HCT116 (cell line): ENCODE data around the gene ARHGEF12. TPM values are rescaled to one million over a fixed set of nuclear protein-coding genes. Genes with fewer than 3 reads are reported as not detected.

Experiments
- ATAC-seq: fragments of 200-7000 bp; cut with Tn5 transposase; 2 replicates; pipeline ENCODE4 v1.9.1; 2020; ENCODE audit warnings: mild to moderate bottlenecking, moderate library complexity
- BruUV-seq: library from RNA; stranded (reverse); fragments of 400-500 nt; replicated peaks from 2 replicates; lab custom pipeline; 2021; lab: Mats Ljungman, UMichigan
- CTCF ChIA-PET: fragments of 300-600 bp; sonication (Branson Sonifier 250); formaldehyde crosslinking; loops from one replicate; lab custom pipeline; 2021; ENCODE audit warnings: antibody characterized with exemption; lab: Charles Lee
- POLR2A ChIA-PET: fragments of 300-600, 350-600 bp; sonication (Branson Sonifier 250); formaldehyde crosslinking; loops from one replicate; lab custom pipeline; 2021; ENCODE audit warnings: antibody characterized with exemption; lab: Charles Lee
- RAD21 ChIA-PET, 2 experiments: fragments of 300-600 bp; sonication (Branson Sonifier 250); formaldehyde crosslinking; loops; one replicate each; lab custom pipeline; 2023; ENCODE audit warnings: low total read pairs in 2 of 2; ENCODE audit not compliant: uncharacterized antibody in 2 of 2, unreplicated experiment in 2 of 2, low non-redundant PET in 1 of 2; lab: Charles Lee
- DNase-seq: peaks from one replicate; pipeline ENCODE4 v3.0.0-alpha.2; 2010; ENCODE audit warnings: low read depth, low spot score
- H2AFZ ChIP-seq: fragments of 200-600 bp; shearing (Covaris generic), sonication (generic); 2 replicates; pipeline ENCODE4 v1.6.1; 2017; ENCODE audit warnings: low read depth, mixed run types, mixed read lengths, antibody characterized with exemption, low read length; ENCODE audit not compliant: poor library complexity, severe bottlenecking
- H3K27ac ChIP-seq: 2 replicates; pipeline ENCODE4 v1.5.1; 2012; ENCODE audit warnings: low read depth, low read length
- H3K27me3 ChIP-seq: fragments of 200-600 bp; sonication (generic); 2 replicates; pipeline ENCODE4 v1.6.1; 2016; ENCODE audit warnings: mixed run types, low read length, mixed read lengths; ENCODE audit not compliant: insufficient read depth
- H3K36me3 ChIP-seq, 2 experiments: fragments of 200-500 bp in 1 of 2; fragments of 200-600 bp in 1 of 2; sonication (Bioruptor generic) in 1 of 2; sonication (generic) in 1 of 2; 2 replicates each; pipeline versions ENCODE4 v1.5.1 to v1.6.1; 2014 to 2016; ENCODE audit warnings: low read length in 2 of 2, inconsistent platforms in 1 of 2, mixed read lengths in 1 of 2, mixed run types in 1 of 2; ENCODE audit not compliant: insufficient read depth in 2 of 2, control insufficient read depth in 1 of 2
- H3K4me1 ChIP-seq, 2 experiments: fragments of 200-600 bp in 1 of 2; sonication (generic) in 1 of 2; 2 replicates each; pipeline versions ENCODE4 v1.5.1 to v1.6.1; 2012 to 2017; ENCODE audit warnings: low read length in 2 of 2, inconsistent platforms in 1 of 2, mild to moderate bottlenecking in 1 of 2, mixed read lengths in 1 of 2, mixed run types in 1 of 2, moderate library complexity in 1 of 2; ENCODE audit not compliant: insufficient read depth in 2 of 2, control insufficient read depth in 1 of 2
- H3K4me2 ChIP-seq: fragments of 200-600 bp; sonication (generic); 2 replicates; pipeline ENCODE4 v1.6.1; 2017; ENCODE audit warnings: mixed run types, low read length, mixed read lengths
- H3K4me3 ChIP-seq, 2 experiments: fragments of 200-600 bp in 1 of 2; sonication (generic) in 1 of 2; replicated peaks in 1 of 2; 2 replicates each; pipeline ENCODE4 v1.5.1; 2011 to 2016; ENCODE audit warnings: low read length in 2 of 2, control low read depth in 1 of 2, low read depth in 1 of 2, mild to moderate bottlenecking in 1 of 2, mixed read lengths in 1 of 2, mixed run types in 1 of 2
- H3K79me2 ChIP-seq: fragments of 200-600 bp; sonication (generic); 2 replicates; pipeline ENCODE4 v1.6.1; 2017; ENCODE audit warnings: mild to moderate bottlenecking, mixed run types, low read length, moderate library complexity, mixed read lengths; ENCODE audit not compliant: insufficient read depth
- H3K9ac ChIP-seq: fragments of 200-600 bp; sonication (generic); 2 replicates; pipeline ENCODE4 v1.6.1; 2016; ENCODE audit warnings: low read length, mixed read lengths
- H3K9me2 ChIP-seq: fragments of 200-600 bp; sonication (generic), shearing (Covaris generic); 2 replicates; pipeline ENCODE4 v1.6.1; 2017; ENCODE audit warnings: mixed run types, mild to moderate bottlenecking, moderate library complexity; ENCODE audit not compliant: insufficient read depth
- H3K9me3 ChIP-seq, 2 experiments: fragments of 200-500 bp in 1 of 2; fragments of 200-600 bp in 1 of 2; sonication (Bioruptor generic) in 1 of 2; sonication (generic) in 1 of 2; 2 replicates each; pipeline ENCODE4 v1.6.1; 2014 to 2017; ENCODE audit warnings: low read length in 2 of 2, mixed read lengths in 2 of 2, inconsistent platforms in 1 of 2, low read depth in 1 of 2, mild to moderate bottlenecking in 1 of 2, mixed run types in 1 of 2, moderate library complexity in 1 of 2; ENCODE audit not compliant: control insufficient read depth in 1 of 2, insufficient read depth in 1 of 2
- H4K20me1 ChIP-seq: fragments of 200-600 bp; sonication (generic), shearing (Covaris generic); 2 replicates; pipeline ENCODE4 v1.6.1; 2017; ENCODE audit warnings: mixed run types, mild to moderate bottlenecking, moderate library complexity; ENCODE audit not compliant: insufficient read depth
- ATF3 ChIP-seq: IDR thresholded peaks from 2 replicates; pipeline ENCODE4 v1.6.1; 2012
- CBX3 ChIP-seq: IDR thresholded peaks from 2 replicates; pipeline ENCODE4 v1.6.1; 2012; ENCODE audit warnings: low read depth
- CEBPB ChIP-seq: IDR thresholded peaks from 2 replicates; pipeline ENCODE4 v1.6.1; 2012; ENCODE audit warnings: low read depth
- EGR1 ChIP-seq: IDR thresholded peaks from 2 replicates; pipeline ENCODE4 v1.6.1; 2012; ENCODE audit warnings: low read depth
- ELF1 ChIP-seq: IDR thresholded peaks from 2 replicates; pipeline ENCODE4 v1.6.1; 2012; ENCODE audit warnings: low read depth, borderline replicate concordance
- EZH2 ChIP-seq: fragments of 200-600 bp; sonication (generic); IDR thresholded peaks from 2 replicates; pipeline ENCODE4 v1.6.1; 2017; ENCODE audit warnings: antibody characterized with exemption, mixed run types
- EZH2phosphoT487 ChIP-seq: fragments of 200-600 bp; IDR thresholded peaks from 2 replicates; pipeline ENCODE4 v1.6.1; 2018; ENCODE audit warnings: antibody characterized with exemption, borderline replicate concordance
- FOSL1 ChIP-seq: IDR thresholded peaks from 2 replicates; pipeline ENCODE4 v1.6.1; 2012; ENCODE audit warnings: low read depth
- JUND ChIP-seq: IDR thresholded peaks from 2 replicates; pipeline ENCODE4 v1.6.1; 2012
- MAX ChIP-seq: IDR thresholded peaks from 2 replicates; pipeline ENCODE4 v1.6.1; 2012
- POLR2A ChIP-seq: IDR thresholded peaks from 2 replicates; pipeline ENCODE4 v1.7.0; 2011; ENCODE audit warnings: borderline replicate concordance; ENCODE audit not compliant: insufficient read depth, insufficient read length; ENCODE audit errors: extremely low read depth
- POLR2AphosphoS5 ChIP-seq: IDR thresholded peaks from 2 replicates; pipeline ENCODE4 v1.6.1; 2011; ENCODE audit warnings: mild to moderate bottlenecking, low read depth, low read length, moderate library complexity
- RAD21 ChIP-seq: IDR thresholded peaks from 2 replicates; pipeline ENCODE4 v1.6.1; 2012; ENCODE audit warnings: low read depth, mild to moderate bottlenecking
- SIN3A ChIP-seq: IDR thresholded peaks from 2 replicates; pipeline ENCODE4 v1.6.1; 2012; ENCODE audit warnings: low read depth
- SRF ChIP-seq: IDR thresholded peaks from 2 replicates; pipeline ENCODE4 v1.6.1; 2012; ENCODE audit warnings: low read depth
- TCF7L2 ChIP-seq: IDR thresholded peaks from 2 replicates; pipeline ENCODE4 v1.7.0; 2011; ENCODE audit warnings: borderline replicate concordance, inconsistent platforms; ENCODE audit not compliant: insufficient read depth, insufficient read length; ENCODE audit errors: extremely low read depth
- YY1 ChIP-seq: IDR thresholded peaks from 2 replicates; pipeline ENCODE4 v1.6.1; 2011; ENCODE audit warnings: low read length, low read depth, moderate library complexity, mild to moderate bottlenecking; ENCODE audit not compliant: insufficient replicate concordance; ENCODE audit errors: extremely low read depth
- ZBTB33 ChIP-seq: IDR thresholded peaks from 2 replicates; pipeline ENCODE4 v1.6.1; 2011; ENCODE audit warnings: mild to moderate bottlenecking, low read length, moderate library complexity; ENCODE audit not compliant: insufficient replicate concordance; ENCODE audit errors: extremely low read depth
- ZFX ChIP-seq: fragments of 450-650 bp; IDR thresholded peaks from 2 replicates; pipeline ENCODE4 v1.6.1; 2017
- ZNF274 ChIP-seq: fragments of 200-500 bp; sonication (Bioruptor generic); IDR thresholded peaks from 2 replicates; pipeline ENCODE4 v1.6.1; 2014; ENCODE audit warnings: mild to moderate bottlenecking, low read depth, low read length, inconsistent platforms
- intact Hi-C: fragments of 100-400 bp; cut with micrococcal nuclease; formaldehyde crosslinking; loops from 2 replicates; pipeline ENCODE4 v1.10.0; 2022
- total RNA-seq: library from RNA; stranded (reverse); gene quantifications from one replicate; pipeline ENCODE4 v1.2.1, GENCODE V29; 2021; ENCODE audit not compliant: unreplicated experiment

Gene ARHGEF12
- total RNA-seq, 1 experiment from 2014 or later, result 81.4 TPM

- CTCF ChIA-PET, result no interaction called here
- H3K36me3 ChIP-seq, result peaks cover 0 to 2% of the 10 kb centered on the region in 2 experiments; a peak in 1 of 4 replicates
- no peak overlapping the region for H3K27ac ChIP-seq
- H2AFZ ChIP-seq, result no peak overlapping the region
- POLR2A ChIA-PET, result no interaction called here
- H3K4me2 ChIP-seq, result no peak overlapping the region
- no peak for ATAC-seq
- TF ChIP-seq ELF1 (no peak), SRF (no peak), POLR2A (no peak), SIN3A (no peak), JUND (no peak), RAD21 (no peak), ATF3 (no peak), EZH2 (no peak), CEBPB (no peak), FOSL1 (no peak), POLR2AphosphoS5 (no peak), YY1 (no peak), MAX (no peak), TCF7L2 (no peak), EZH2phosphoT487 (no peak), ZBTB33 (no peak), ZNF274 (no peak), CBX3 (no peak), EGR1 (no peak), ZFX (no peak)
- TF ChIP-seq, all 23 proteins: peak for 0
- H3K4me3 ChIP-seq, result no peak overlapping the region
- intact Hi-C loops, result no loop called here
- BruUV-seq, result no TSS peak
- RAD21 ChIA-PET, result no interaction called here
- DNase-seq, result no peak
- no peaks in the 10 kb centered on the region for H4K20me1 ChIP-seq
- H3K9ac ChIP-seq, result no peak overlapping the region
- no peaks in the 10 kb centered on the region for H3K9me3 ChIP-seq
- H3K9me2 ChIP-seq, result no peaks in the 10 kb centered on the region
- H3K27me3 ChIP-seq, result no peaks in the 10 kb centered on the region
- peaks cover 24 to 35% of the 10 kb centered on the region in 2 experiments for H3K4me1 ChIP-seq
- no peaks in the 10 kb centered on the region for H3K79me2 ChIP-seq
These were observed 93.9 kb downstream of the ARHGEF12 start for GRCh38 chr11:120430146-120430545.
